GM21367 (cell line): ENCODE measurements around the gene ELK1.
"Not testable (repeated sequence)": the region's sequence is repeated elsewhere in the genome, so short reads cannot be mapped to it uniquely, and the experiment has no call there.

Experiments used
- ATAC-seq: cut with Tn5 transposase; IDR thresholded peaks from one replicate; pipeline ENCODE4 v1.9.1; 2021; ENCODE audit not compliant: unreplicated experiment

The ELK1 gene

DNA sequence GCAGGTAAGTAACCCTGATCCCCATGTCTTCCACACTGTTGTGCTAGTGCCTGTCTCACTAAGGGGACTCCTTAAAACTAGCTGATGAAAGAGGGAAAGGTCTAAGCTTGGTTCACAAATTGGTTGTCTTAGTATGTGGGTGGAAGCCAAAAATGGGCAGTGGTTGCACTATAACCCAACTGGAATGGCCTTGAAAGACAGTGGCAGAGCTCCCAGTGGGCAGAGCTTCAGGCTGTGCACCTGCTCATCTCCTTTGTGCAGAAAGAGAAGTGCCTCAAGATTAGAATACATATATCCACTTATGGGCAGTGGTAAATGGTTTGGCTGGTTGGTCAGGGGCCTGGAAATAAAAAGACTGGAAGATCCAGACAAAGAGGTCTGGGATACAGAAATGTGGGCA, 37.9 kb downstream of the ELK1 start:
- ATAC-seq = no peak

DNA sequence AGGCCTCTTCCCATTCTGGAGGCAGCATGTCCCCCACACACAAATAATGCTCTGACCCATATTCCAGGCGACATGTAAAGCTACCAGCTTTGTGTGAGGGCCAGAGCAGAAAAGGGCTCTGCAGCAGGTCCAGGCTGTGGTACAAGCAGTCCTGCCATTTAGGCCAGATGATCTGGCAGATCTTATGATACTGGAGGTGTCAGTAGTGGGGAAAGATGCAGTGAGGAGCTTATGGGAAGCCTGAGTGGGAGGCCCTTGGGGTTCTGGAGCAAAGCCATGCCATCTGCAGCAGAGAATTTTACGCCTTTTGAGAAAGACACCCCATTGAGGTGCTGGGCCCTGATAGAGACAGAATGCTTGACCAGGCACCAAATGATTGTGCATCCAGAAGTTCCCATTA, 38.4 kb downstream of the ELK1 start:
- ATAC-seq = no peak

DNA sequence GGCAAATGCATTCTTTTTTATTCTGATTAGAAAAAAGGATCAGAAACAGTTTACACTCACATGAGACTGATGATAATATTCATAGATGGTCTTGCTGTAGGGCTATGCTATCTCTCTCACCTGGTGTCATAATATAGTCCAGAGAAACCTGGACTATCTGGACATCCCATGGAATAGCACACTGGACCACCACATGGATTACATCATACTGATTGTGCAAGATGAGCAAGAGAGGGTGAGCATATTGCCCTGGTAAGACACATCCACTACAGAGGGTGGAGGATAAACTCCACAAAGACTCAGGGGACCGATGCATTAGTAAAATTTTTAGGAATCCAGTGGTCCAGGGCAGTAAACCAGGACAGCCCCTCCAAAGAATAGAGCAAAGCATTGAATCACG, 38.9 kb downstream of the ELK1 start:
- no peak for ATAC-seq

DNA sequence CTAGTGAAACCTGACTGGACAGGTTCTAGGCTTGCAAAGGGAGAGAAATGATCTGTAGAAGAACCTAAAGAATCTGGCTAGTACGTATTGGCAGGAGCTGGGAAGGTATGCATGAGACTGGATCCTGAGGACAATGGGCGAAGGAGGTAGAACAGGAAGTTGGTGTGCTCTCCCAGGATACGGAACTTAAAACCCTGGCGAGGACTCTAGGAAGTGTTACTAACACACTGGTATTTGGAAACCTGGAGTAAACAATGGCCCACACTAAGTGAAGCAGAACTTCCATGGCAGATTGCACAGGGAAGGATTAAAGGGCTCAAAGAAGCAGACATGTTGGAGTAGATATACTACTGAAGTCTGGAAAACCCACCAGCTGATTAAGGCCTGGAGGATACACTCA, 39.9 kb downstream of the ELK1 start:
- no peak for ATAC-seq

DNA sequence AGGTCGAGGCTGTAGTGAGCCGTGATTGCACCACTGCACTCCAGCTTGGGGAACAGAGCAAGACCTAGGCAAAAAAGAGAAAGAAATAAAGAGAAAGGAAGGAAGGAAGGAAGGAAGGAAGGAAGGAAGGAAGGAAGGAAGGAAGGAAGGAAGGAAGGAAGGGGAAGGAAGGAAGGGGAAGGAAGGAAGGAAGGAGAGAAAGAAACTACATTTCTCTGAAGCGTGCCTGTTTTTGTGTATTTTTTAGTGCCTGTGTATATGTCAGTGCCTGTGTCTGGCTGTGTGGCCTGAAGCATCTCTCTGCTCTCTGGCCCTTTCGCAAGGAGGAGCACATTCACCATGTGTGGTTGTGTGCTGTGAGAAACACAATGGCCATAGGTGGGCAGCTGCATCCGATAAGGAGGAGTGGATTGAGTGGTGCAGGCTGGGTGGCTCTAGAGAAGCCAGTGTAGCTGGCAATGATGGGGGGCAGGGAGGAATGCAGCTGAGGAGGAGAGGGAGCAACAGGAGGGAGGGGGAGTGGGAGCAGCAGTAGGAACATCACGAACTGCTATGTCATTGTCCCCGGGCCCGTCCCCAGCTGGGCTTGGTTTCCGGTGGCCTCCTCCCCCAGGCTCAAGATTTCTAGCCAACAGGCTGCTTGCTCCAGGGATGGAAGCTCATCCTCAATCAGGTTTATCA, 42.1 kb downstream of the ELK1 start:
- no peak for ATAC-seq

DNA sequence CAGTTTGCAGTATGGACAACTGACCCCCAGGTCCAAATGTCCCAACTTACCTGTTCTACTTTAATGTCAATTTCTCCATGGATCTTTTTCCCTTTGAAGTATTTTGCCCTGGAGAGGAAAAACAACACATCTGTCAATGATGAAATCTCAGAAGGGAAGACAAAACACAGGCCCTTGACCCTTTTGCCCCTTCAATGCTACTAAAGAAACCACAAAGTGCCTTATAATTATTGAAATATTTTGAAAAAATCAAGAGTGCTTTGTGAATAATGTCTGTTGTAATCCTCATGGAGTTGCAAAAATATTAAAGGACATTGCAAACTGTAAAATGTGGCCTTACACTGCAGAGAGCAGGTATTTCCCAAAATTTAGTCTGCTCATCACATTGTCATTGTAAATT, 43.3 kb downstream of the ELK1 start:
- ATAC-seq = no peak

DNA sequence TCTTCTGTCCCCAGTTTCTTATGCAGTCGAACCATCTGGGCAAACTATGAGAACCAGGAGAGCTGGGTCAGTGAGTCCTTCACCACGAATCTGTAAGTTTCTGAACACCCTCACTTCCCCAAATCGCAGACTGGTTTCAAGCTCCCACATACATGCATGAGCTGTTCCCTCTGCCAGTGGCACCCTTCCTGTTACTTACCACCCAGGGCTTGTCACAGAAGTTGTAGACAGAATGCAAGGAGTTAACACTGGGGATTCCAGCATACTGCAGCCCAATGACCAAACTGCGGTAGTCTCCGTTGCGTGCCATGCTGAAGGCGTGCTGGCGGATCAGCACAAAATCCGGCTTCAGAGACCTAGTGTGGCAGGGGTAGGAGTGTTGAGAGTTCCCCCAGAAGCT, 45.3 kb downstream of the ELK1 start:
- no peak for ATAC-seq

DNA sequence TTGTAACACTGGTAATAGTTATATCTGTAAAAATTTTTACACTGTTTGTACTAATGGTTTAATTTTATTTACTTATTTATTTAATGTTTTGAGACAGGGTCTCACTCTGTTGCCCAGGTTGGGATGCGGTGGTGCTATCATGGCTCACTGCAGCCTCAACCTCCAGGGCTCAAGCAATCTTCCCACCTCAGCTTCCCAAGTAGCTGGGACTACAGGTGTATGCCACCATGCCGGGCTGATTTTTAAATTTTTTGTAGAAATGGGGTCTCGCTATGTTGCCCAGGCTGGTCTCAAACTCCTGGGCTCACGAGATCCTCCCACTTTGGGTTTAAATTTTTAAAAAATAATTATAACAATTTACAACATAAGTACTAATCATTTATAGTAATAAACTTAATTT, 47.2 kb downstream of the ELK1 start:
- not testable (repeated sequence) for ATAC-seq

DNA sequence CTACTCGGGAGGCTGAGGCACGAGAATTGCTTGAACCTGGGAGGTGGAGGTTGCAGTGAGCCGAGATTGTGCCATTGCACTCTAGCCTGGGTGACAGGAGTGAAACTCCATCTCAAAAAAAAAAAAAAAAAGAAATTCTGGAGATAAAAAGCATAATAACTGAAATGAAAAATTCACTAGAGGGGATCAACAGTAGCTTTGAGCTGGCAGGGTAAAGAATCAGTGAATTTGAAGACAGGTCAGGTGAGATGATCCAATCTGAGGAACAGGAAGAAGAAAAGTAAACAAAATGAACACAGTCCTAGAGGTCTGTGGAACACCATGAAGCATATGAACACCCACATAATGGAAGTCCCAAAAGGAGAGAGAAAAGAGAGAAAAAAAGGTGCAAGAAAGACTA, 53.1 kb downstream of the ELK1 start:
- ATAC-seq = no peak

DNA sequence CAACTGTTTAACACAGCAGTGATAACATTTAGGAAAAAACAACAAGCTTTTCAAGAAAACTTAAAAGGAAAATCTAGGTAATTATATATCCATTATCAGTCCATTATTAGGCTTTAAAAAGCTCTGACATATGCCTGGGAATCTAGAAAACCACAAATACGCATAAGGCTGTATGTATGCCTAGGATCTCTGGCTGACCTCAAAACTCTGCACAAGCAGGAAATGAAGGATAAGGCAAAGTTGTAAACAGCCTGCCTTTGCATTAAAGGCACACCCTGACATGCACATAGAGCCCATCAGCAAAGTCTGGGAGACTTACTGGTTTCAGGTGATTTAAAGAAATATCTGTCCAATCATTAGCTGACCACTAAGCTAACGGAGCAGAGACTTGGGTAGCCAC, 54.1 kb downstream of the ELK1 start:
- ATAC-seq = no peak

DNA sequence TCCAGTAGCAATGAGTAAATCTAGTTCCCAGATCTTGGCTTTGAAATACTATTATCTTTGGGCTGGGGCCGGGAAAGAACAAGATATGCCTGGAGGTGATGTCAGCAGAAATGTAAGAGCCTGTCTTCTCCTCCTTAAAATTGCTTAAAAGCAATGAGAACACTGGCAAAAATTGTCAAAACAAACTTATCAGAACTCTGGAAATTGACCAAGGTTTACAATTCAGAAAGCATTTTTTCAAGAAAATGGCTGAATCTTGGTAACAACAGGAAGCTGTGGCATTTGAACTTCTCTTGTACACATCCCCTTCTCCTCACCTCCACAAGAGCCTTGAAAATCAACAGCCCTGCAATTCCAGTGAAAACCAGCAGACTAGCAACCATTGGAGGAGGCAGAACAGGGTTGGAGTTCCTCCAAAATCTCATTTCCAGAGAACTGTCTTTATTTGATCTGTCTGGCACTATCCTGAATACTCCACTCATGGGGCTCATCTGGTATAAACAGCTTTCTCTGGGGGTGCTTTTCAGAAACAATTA, 54.6 kb downstream of the ELK1 start:
- ATAC-seq = no peak

DNA sequence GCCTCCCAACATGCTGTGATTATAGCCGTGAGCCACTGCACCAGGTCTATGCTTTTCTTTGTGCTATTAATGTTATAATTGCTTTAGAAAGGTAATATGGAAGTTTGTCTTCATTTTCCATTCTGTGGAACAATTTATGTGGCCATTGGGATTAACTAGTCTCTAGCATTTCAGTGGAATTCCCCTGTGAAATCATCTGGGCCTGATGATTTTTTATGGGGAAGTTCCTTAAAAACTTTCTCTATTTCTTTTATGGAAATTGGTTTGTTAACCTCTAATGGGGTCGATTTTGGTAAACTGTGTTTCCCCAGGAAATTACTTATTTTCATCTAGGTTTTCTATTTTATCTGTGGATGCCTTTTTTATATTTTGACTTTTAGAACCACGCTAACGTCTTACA, 56.8 kb downstream of the ELK1 start:
- ATAC-seq = no peak

DNA sequence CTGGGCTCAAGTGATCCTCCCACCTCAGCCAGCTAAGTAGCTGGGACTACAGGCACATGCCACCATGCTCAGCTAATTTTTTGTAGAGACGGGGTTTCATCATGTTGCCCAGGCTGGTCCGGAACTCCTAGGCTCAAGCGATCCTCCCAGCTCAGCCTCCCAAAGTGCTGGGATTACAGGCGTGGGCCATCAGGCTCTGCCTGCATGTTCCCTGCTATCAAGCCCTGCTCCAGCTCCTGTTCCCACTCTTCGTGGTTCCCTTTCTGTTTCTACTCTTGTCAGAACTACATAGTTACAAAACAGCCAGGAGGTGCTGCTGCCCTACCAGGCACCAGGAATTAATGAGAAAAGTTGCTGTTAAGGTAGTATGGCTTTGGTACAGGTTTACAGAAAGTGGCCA, 59.4 kb downstream of the ELK1 start:
- no peak for ATAC-seq

DNA sequence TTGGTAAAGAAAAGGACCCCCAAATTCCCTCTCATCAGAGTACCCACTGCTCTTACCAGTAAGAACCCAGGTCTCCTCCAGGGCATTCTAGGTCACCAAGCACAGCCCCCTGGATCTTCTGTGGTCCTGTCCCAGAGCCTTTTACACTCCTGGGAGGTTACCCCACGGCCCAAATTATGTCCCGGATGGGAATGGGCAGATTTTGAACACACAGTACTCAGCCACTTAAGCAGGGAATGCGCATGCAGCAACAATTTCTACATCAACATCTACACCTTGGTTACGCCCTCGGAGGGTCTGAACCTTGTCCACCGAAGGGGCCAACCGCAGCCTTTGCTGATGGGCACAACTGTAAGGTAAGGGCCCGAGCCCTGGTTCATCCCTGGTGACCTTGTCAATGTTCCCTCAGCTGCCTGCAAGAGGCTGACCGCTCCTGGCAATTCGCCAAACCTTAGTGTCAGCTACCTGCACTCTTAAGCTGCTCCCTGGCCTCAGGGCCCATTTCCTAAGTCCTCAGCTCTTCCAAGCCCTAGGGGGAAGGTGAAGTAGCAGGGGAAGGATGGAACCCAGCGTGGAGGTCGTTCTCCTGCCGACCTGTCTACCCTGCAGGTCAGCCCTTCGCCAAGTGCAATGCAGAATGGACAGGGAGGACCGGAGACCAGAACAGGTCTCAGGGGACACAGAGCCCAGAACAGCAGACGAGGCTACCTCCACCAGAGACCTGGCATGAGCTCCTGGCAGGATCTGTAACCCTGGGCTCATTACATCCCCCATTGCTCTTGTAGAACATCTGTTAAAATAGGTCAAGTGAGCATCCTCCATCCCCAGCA, 62.2 kb downstream of the ELK1 start:
- ATAC-seq = no peak

DNA sequence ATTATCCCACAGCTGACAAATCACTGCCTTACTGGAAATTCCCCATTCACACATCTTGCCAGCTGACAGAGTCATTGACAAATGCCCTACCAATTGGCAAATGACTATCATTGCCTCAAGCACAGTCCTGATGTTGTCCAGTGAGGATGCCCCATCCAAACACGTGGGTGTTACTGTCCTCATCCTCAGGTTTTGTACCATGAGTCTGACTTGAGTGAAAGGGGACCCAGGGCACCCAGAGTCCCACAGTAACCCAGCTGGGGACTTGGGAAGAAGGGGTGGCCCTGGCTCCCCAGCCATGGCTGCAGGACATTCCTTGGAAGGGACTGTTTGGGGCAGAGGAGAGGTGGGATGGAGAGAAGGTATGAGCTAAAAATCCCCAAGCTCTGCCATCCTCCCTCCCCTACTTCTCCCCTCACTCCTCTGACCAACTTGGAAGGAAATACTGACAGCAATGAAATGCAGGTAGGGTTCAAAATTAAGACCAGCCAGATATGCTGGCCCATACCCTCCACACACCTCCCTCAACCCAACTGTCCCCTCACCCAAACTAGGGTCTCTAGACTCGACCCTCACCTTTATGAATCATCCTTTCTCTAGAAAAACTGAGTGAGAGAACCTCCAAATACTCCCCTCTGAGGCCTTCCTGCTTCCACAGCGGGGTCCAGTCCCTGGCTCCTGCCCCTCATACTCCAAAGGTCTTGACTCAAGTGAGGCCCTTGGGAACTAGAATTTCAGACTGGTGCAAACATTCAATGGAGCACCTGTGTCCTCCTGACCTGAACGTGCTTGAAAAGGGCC, 63.1 kb downstream of the ELK1 start:
- ATAC-seq = no peak

DNA sequence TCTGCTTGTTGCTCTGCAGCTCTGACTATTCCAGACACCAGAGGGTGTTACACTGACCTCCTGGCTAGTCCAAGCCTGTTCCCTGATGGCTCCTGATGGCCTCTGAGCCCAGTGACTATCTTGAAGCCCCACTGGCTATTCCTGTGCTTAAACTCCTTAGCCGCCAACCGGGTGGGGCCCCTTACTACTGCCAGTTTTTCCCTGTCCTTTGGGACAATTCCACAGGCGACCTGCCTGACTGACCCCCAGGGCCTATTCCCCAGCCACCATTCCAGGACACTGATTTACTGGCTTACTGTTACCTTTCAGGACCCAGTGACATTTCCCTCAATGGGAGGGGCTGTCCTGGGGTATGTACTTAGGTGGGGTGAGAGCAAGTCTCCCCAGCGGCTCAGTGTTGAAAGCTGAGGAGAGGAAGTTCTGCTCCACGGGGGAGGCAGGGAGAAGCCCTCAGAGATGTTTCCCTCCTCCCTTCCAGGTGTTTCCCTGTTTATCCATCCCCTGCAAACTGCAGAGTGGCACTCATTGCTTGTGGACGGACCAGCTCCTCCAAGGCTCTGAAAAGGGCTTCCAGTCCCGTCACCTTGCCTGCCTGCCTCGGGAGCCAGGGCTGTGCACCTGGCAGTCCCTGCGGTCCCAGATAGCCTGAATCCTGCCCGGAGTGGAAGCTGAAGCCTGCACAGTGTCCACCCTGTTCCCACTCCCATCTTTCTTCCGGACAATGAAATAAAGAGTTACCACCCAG, 64.1 kb downstream of the ELK1 start:
- ATAC-seq = no peak
